ENCODE results near the gene P3H3.

Gene P3H3

DNA sequence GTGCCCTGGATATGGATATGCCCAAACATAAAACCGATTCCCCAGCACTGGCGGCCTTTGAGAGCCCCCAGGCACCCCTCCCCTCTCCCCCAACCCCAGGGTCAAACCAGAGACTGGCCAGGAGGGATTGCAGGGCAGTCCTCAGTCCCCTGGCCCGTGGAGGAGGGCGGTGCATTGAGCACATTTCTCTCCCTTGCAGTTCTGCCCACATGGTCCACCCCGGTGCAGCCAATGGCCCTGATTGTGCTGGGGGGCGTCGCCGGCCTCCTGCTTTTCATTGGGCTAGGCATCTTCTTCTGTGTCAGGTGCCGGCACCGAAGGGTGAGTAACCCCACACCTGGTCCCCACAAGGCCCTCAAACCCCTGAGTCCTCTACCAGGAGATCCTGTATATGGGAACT lies 10.0 kb upstream of the P3H3 start:
- H3K9me3 ChIP-seq (replicated peaks; ENCODE audit: insufficient read depth, low read length): no peaks in the 10 kb centered on the region
- no peak overlapping the region for H3K4me3 ChIP-seq (ENCODE audit: low read length)
- no peaks in the 10 kb centered on the region for H3K79me2 ChIP-seq (ENCODE audit: low read length)
- H3K36me3 ChIP-seq (replicated peaks; ENCODE audit: insufficient read depth, low read length): no peaks in the 10 kb centered on the region
- H3F3A ChIP-seq (ENCODE audit: insufficient read depth, low read length): no peaks in the 10 kb centered on the region
- no peaks in the 10 kb centered on the region for H3K4me1 ChIP-seq (ENCODE audit: low read length)
- no peaks in the 10 kb centered on the region for H3K9me2 ChIP-seq (replicated peaks; ENCODE audit: insufficient read depth, low read length)
- no peak overlapping the region for H3K4me2 ChIP-seq (ENCODE audit: low read depth, low read length)
- peaks cover 43% of the 10 kb centered on the region for H3K27me3 ChIP-seq (replicated peaks; ENCODE audit: insufficient read depth, low read length)
- no peak for DNase-seq
- TF ChIP-seq EZH2phosphoT487 (IDR thresholded peaks at IDR 0.05; ENCODE audit: low read length) (no peak), EZH2 (optimal IDR thresholded peaks at IDR 0.05; ENCODE audit: low read depth, low read length) (no peak), CTCF (IDR thresholded peaks at IDR 0.05; ENCODE audit: low read length) (no peak)
- H4K20me1 ChIP-seq (ENCODE audit: insufficient read depth, low read length): no peaks in the 10 kb centered on the region
- no peak overlapping the region for H2AFZ ChIP-seq (ENCODE audit: low read length)
- H3K27ac ChIP-seq (ENCODE audit: low read length): no peak overlapping the region
- H3K9ac ChIP-seq (ENCODE audit: low read length): no peak overlapping the region

- H3K9ac ChIP-seq (ENCODE audit: low read length): no peak overlapping the region
- no peak overlapping the region for H2AFZ ChIP-seq (ENCODE audit: low read length)
- no peaks in the 10 kb centered on the region for H3F3A ChIP-seq (ENCODE audit: insufficient read depth, low read length)
- H3K27ac ChIP-seq (ENCODE audit: low read length): no peak overlapping the region
- H4K20me1 ChIP-seq (ENCODE audit: insufficient read depth, low read length): no peaks in the 10 kb centered on the region
- H3K4me3 ChIP-seq (ENCODE audit: low read length): no peak overlapping the region
- no peaks in the 10 kb centered on the region for H3K9me3 ChIP-seq (replicated peaks; ENCODE audit: insufficient read depth, low read length)
- H3K4me2 ChIP-seq (ENCODE audit: low read depth, low read length): no peak overlapping the region
- H3K79me2 ChIP-seq (ENCODE audit: low read length): no peaks in the 10 kb centered on the region
- H3K36me3 ChIP-seq (replicated peaks; ENCODE audit: insufficient read depth, low read length): no peaks in the 10 kb centered on the region
- H3K27me3 ChIP-seq (replicated peaks; ENCODE audit: insufficient read depth, low read length): peaks cover 45% of the 10 kb centered on the region
- TF ChIP-seq CTCF (IDR thresholded peaks at IDR 0.05; ENCODE audit: low read length) (no peak), EZH2phosphoT487 (IDR thresholded peaks at IDR 0.05; ENCODE audit: low read length) (no peak), EZH2 (optimal IDR thresholded peaks at IDR 0.05; ENCODE audit: low read depth, low read length) (no peak)
- no peak for DNase-seq
- no peaks in the 10 kb centered on the region for H3K9me2 ChIP-seq (replicated peaks; ENCODE audit: insufficient read depth, low read length)
- no peaks in the 10 kb centered on the region for H3K4me1 ChIP-seq (ENCODE audit: low read length)
Observed at GRCh38 chr12:6818645-6819044, 9.6 kb upstream of the P3H3 start.

DNA sequence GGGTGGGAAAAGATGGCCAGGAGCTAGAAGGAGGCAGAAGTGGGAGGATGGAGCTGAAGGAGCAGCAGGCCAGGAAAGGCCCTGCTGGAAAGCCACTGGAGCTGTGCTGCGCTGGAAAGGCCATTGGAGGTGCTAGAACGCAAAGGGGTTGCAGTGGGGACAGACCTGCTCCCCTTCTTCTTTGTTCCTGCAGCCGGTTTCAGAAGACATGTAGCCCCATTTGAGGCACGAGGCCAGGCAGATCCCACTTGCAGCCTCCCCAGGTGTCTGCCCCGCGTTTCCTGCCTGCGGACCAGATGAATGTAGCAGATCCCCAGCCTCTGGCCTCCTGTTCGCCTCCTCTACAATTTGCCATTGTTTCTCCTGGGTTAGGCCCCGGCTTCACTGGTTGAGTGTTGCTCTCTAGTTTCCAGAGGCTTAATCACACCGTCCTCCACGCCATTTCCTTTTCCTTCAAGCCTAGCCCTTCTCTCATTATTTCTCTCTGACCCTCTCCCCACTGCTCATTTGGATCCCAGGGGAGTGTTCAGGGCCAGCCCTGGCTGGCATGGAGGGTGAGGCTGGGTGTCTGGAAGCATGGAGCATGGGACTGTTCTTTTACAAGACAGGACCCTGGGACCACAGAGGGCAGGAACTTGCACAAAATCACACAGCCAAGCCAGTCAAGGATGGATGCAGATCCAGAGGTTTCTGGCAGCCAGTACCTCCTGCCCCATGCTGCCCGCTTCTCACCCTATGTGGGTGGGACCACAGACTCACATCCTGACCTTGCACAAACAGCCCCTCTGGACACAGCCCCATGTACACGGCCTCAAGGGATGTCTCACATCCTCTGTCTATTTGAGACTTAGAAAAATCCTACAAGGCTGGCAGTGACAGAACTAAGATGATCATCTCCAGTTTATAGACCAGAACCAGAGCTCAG lies 8.8 kb upstream of the P3H3 start:
- Histone ChIP-seq H3K4me2 (ENCODE audit: low read depth, low read length) (no peak overlapping the region), H3K79me2 (ENCODE audit: low read length) (no peaks in the 10 kb centered on the region), H3K9me3 (replicated peaks; ENCODE audit: insufficient read depth, low read length) (no peaks in the 10 kb centered on the region), H3K27ac (ENCODE audit: low read length) (no peak overlapping the region), H4K20me1 (ENCODE audit: insufficient read depth, low read length) (no peaks in the 10 kb centered on the region), H3K27me3 (replicated peaks; ENCODE audit: insufficient read depth, low read length) (peaks cover 50% of the 10 kb centered on the region), H3K4me1 (ENCODE audit: low read length) (no peaks in the 10 kb centered on the region), H2AFZ (ENCODE audit: low read length) (no peak overlapping the region), H3K9me2 (replicated peaks; ENCODE audit: insufficient read depth, low read length) (no peaks in the 10 kb centered on the region), H3F3A (ENCODE audit: insufficient read depth, low read length) (no peaks in the 10 kb centered on the region), H3K4me3 (ENCODE audit: low read length) (no peak overlapping the region), H3K9ac (ENCODE audit: low read length) (no peak overlapping the region), H3K36me3 (replicated peaks; ENCODE audit: insufficient read depth, low read length) (no peaks in the 10 kb centered on the region)
- no peak for TF ChIP-seq EZH2 (optimal IDR thresholded peaks at IDR 0.05; ENCODE audit: low read depth, low read length)
- TF ChIP-seq CTCF (IDR thresholded peaks at IDR 0.05; ENCODE audit: low read length): no peak
- TF ChIP-seq EZH2phosphoT487 (IDR thresholded peaks at IDR 0.05; ENCODE audit: low read length): no peak
- DNase-seq: no peak
